Globus pallidus (tissue), 1 donor: ENCODE measurements around the gene INPP5D.
"Not testable (repeated sequence)": the region's sequence is repeated elsewhere in the genome, so short reads cannot be mapped to it uniquely, and the experiment has no call there.

Experiments
- DNase-seq: peaks from one replicate; pipeline ENCODE4 v3.0.0-alpha.2; 2015; ENCODE audit warnings: low spot score

INPP5D gene

DNA sequence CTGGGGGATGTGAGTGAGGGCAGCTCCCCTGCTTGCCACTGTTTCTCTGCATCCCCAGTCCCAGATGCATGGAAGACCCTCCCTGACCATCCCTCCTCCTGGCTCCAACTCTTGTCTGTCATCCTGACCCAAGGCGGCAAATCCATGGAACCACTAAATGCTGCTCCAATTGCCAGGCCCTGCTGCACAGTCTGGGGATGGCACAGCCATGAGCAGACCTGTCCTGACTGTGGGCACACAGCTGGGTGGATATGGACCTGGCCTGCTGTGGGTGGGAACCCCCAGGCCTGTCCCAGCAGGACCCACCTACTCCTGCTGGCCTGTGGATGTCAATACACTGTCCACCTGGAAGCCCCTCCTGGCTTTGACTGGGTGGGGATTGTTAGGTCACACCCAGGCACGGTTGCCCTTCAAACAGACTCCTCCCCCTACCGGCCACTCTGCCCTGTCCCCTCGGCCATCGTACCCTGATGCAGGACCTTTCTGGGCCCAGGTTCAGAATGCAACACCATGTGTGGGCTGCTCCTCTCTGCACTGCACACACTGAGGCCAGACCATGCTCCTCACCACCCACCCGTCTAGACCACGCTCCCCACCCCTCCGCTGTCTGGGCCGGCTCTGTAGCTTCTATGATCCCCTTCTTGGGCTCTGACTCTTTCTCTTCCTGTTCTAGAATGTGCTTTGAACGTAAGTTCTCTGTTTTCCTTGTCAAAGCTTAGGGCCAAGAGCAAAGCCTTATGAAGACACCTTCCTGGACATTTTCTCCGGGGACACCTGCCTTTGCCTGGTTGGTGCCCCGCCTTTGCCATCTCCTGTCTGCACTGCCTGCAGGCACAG lies 57.9 kb downstream of the INPP5D start:
- no peak for DNase-seq

DNA sequence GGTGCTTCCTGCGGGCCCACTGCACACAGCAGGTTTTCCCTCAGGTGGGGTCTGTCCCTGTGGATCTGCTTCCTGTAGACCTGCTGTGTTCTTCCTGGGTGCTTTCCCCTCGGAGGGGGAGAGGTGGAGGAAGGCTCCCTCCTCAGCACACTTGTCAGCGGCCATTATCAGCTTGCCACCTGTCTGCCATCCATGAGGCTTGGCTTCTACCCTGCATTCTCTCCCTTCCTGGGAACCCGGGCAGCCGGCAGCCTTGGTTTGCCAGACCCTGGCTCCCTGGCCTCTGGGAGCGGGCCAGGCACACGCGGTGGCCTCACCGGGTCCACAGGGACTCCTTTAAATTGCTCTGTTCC lies 58.5 kb downstream of the INPP5D start:
- DNase-seq, result no peak

DNA sequence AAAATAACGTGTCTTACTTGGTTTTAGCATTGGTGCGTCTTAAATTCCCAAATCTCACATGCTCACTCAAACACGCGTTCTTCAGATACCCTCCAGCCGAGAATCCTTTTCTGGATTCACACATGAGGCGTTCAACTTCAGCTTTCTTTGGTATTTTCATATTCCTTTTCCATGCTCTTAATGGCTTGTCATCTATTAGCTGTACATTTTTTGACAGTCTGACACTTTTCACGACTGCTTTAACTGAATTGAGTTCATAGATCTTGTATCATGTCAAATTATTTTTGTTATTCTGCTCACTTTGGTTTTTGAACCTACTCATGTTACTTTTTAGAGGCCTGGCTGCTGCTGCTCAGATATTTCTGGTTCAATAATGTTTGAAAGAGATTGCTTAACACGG lies 59.0 kb downstream of the INPP5D start:
- DNase-seq, result no peak

DNA sequence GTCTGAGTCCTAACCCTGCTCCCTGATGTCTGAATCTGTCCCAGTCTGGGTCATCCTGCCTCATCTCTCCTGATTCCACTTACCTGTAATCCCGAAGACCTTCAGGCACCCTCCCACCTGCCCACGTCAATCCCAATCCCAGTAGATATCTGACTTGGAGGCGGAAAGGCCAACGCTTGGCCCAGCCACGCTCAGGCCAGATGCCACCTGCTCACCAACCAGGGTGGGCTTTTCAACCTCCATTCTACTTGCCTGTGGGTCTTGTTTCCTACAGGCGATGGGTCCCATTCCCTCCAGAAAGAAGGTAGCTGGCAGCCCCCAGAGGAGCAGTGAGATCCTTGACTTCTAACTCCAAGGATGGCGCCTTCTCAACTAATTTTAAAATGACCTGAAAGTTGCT lies 59.7 kb downstream of the INPP5D start:
- no peak for DNase-seq

DNA sequence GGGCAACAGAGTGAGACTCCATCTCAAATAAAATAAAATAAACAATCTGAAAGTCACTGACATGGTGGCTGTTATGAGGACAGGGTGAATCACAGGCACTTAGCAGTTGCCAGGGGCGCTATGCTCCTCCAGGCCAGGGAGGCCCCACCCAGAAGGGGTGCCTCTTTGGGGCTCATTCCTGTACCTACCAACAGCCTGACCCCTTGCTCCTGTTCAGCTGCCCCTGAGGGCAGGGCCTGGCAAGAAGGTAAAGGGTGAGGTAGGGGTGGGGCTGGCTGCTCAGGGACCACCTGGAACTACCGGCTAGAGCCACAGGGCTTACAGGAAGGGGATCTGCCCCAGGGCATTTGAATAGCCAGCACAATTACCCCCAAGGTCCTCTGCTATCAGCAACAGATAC lies 60.3 kb downstream of the INPP5D start:
- DNase-seq, result no peak

DNA sequence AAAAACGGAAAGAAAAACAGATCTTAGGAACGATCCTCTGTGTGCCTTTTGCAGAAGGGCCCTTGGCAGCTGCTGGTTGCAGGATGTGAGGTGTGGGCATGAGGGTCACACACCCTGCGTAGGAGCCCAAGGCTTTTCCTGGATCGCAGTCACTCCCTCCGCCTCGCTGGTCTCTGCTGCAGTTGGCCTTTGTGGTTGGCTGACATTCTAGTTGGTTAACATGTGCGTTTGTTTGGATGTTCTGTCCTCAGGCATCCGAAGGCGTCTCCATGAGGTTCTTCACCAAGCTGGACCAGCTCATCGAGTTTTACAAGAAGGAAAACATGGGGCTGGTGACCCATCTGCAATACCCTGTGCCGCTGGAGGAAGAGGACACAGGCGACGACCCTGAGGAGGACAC lies 61.7 kb downstream of the INPP5D start:
- no peak for DNase-seq

DNA sequence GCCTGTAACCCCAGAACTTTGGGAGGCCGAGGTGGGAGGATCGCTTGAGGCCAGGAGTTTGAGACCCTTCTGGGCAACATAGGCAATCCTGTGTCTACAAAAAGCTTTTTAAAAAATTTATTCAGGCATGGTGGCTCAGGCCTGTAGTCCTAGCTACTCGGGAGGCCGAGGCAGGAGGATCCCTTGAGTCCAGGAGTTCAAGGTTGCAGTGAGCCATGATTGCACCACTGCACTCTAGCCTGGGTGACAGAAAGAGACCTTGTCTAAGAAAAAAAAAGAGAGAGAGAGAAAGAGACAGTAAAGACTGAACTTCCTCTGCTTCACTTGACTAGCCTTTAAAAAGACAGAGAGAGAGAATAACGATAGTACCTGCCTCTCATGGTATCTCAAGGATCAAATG lies 62.4 kb downstream of the INPP5D start:
- DNase-seq, result no peak

DNA sequence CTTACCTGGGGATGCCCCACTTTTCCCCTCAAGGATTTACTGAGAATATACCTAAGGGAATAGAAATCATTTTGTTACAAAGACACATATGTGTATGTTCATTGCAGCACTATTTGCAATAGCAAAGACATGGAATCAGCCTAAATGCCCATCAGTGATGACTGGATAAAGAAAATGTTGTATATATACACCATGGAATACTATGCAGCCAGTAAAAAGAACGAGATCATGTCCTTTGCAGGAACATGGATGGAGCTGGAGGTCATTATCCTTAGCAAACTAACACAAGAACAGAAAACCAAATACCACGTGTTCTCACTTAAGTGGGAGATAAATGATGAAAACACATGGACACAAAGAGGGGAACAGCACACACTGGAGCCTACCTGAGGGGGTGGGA lies 63.4 kb downstream of the INPP5D start:
- not testable (repeated sequence) for DNase-seq

DNA sequence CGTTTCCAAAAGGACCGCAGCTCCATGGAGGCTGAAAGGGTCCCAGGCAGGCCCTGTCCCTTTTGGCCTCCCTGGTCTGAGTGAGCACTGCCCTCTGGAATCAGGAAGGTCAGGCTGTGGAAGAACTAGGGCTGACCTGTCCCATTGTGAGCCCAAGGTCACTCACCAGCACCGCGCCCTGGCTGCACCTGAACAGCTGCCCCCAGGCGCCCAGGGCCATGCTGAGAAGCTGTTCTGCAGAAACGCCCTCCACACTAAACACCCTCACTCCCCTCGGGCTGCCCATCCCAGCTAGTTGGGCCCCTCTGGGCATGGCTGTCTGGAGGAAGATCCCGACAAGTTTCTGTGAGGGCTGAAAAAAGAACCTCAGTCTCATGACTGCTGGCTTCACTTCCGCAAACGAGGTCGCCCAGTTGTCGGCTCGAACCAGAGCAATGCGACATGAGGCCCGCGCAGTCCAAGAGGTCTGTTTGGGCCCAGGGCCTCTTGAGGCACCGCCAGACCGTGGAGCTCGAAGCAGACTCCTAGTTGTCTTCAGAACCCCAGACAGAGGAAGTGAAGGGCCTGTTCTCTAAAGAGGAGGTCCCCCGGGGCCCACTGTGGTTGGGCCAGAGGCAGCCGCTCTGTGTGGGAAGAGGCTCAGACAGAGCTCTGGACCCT lies 64.4 kb downstream of the INPP5D start:
- peak; percentile 58 for DNase-seq

DNA sequence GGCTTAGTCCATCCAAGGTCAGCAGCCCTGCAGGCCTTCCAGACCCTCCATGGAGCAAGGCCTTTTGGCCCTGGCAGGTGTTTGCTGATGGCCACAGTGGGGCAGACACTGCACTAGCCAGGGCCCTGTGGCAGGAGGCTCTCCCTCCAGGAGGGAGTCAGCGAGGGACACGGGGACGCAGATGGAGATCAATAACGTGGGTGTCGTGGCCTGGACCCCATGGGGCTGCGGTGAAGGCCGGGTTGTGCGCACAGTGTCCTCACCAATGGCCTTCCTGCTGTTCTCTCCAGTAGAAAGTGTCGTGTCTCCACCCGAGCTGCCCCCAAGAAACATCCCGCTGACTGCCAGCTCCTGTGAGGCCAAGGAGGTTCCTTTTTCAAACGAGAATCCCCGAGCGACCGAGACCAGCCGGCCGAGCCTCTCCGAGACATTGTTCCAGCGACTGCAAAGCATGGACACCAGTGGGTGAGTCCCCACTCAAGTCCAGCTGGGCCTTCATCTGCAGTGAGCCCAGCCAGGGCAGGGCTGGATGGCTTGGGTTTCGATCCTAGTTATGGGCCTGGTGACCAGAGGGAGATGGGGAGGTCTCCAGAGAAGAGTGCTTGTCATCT lies 65.4 kb downstream of the INPP5D start:
- no peak for DNase-seq

DNA sequence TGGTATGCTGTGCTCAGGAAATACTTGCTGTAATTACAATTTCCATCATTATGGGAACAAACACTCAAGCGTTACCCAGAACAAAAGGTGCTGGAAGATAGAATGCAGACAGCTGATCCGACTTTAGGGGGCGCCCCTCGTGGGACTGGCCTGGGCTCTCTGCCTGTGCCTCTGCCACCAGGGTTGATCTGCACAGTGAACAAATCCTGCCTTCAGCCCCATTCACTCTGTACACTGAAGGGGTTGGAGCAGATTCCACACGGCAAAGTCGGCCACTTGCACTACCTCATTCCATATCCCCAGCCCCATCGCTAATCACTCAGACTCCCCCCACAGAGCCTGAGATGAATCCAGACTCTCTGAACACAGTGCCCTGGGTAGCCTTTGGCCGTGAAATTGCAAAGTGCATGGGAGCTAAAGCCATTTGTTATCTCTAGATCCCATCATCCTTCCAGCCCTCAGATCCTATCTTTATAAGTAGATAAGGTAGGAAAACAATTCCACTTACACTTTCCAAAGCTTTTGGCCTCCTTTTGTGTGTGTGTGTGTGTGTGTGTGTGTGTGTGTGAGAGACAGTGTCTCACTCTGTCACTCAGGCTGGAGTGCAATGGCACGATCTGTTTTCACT lies 69.3 kb downstream of the INPP5D start:
- no peak for DNase-seq

DNA sequence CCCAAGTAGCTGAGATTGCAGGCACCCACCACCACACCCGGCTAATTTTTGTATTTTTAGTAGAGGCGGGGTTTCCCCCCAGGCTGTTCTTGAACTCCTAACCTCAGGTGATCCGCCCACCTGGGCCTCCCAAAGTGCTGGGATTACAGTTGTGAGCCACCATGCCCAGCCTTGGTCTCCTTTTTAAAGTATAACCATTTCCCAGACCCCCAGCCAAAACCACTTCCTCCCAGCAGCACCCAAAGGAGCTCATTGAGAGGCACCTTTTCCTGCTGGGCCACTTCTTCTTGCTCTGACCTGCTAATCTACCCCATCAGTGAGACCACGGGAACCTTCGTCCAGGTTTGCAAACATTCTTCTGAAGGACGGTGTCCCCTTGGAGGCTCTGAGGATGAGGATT lies 69.9 kb downstream of the INPP5D start:
- no peak for DNase-seq

DNA sequence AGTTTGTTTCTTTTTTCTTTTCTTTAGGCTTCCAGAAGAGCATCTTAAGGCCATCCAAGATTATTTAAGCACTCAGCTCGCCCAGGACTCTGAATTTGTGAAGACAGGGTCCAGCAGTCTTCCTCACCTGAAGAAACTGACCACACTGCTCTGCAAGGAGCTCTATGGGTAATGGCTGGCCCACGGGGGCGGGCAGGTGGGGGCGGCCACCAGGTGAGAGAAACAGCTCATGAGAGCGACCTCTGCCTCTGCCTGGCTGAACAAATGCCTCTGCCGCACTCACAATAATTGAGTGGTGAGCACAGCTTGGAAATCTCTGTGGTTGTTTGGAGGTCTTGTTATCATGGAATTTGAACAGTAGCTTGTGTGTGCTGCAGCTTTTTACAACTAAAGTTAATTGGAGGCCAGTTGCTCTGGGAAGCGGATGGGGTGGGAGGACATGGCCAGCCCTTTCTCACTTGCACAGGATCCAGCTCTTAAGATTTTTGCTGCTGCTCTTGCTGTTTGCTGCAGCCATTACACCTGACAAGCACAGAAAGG lies 70.4 kb downstream of the INPP5D start:
- DNase-seq, result no peak

DNA sequence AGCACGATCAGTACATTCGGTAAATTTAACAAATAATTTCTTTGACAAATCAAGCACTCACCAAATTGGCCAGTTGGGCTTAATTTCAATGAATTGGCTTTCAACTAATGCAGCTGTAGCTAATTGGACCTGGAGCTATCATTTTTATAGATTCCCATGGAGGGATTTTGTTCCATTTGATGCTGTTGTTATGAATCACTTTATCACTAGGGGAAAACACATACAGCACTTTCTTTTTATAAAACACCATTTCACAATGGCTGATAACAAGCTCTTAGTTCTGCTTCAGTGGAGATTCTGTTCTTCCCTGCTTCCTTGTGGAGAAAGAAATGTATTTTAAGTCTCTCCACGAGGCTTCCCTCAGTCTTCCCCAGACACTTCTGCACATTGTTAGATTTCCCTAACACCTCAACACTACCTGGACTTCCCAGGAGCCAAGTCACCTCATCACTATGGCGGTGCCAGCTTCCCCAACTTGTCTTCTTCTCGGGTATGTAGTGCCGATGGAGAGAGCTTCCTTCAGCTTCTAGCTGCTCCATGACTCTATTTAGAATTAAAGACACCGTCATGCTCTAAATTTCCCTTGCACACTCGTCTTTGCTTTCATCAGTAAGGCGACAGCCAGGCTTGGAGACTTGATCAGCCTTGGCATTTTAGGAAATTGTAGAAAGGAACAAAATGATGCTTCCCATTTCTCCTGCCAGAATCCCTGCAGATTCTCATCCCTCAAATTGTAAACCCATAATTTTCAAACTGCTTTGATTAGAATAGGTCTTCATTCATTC lies 72.0 kb downstream of the INPP5D start:
- no peak for DNase-seq

DNA sequence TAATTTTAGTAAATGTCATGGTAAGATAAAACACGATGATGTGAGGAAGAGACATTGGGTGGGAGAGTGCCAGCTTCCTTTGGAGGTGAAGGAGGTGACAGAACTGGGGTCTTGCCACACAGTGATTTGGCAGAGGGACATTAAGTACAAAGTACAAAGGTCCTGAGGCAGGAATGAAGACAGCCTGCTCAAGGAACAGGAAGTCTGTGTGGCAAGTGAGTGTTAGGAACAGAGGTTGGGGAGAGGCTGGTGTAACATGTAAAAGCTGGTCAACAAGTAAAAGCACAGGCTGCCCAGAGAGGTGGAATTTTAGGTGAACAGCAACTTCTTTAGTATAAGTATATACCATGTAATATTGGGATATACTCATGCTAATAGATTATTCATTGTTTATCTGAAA lies 73.1 kb downstream of the INPP5D start:
- DNase-seq, result no peak

DNA sequence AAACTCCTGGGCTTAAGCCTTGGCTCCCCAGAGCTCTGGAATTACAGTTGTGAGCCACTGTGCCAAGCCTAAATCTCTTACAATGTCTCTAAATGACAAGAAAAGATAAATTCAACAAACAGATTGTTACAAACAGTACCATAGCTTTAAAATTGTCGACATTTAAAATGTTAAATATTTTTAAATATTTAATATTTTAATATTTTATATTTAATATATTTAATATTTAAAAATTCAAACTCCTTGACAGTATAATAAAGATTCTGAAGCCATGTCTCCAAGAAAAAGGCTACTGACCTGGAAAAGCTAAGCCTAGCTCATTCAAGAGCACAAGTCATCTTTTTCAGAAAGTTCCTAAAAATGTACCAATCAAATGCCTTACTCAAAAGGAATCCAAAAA lies 75.3 kb downstream of the INPP5D start:
- DNase-seq, result no peak

DNA sequence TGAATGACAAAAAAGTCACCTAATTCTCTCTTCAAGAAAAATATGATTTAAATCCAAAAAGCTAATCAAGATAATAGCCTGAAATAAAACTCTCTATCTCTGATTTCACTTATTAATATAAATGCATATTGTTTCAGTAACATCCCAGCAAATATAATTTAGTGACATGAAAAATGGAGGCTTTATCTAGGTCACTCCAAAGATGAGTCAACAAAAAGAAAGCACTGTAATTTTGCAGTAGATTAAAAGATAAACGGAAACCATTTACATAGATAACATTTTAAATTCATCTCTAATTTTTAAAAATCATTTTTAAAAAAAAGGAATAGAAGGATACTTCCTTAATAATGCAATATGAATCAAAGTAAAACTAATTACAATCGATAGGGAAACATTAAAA lies 76.9 kb downstream of the INPP5D start:
- no peak for DNase-seq

DNA sequence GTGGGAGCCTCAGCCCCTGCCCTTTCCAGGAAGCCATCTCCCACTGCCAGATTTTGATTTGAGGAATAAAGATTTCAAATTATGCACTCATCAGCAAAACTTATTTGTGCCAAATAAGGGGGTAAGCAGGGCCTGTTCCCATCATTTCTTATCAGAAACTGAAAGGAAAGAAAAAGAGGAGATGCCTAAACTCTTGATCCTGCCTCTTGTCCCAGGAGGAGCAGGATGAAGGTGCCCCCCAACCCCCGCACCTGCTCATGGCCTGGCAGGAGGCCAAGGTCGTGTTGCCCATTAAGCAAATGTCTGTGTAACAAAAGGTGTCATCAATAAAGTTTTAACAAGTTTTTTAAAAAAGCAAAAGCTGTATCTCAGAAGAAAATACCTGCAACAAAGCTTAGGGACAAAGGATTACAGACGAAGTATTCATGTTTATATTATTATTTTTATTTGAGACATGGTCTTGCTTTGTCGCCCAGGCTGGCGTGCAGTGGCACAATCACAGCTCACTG lies 80.0 kb downstream of the INPP5D start:
- no peak for DNase-seq

DNA sequence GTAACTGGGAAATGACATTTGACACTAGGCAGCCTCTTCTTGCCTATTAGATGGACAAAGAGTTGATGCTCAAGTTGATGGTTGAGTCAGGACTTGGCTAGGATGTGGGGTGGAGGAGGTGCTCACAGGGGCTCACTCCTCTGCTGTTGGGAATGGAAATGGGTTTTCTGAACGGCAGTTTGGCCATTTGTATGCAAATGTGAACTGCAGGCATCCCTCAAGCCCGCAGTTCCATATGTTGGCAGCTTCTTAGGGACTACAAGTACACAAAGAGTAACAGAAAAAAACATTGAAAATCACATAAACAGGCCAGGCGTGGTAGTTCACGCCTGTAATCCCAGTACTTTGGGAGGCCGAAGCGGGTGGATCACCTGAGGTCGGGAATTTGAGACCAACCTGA lies 80.8 kb downstream of the INPP5D start:
- DNase-seq, result no peak

DNA sequence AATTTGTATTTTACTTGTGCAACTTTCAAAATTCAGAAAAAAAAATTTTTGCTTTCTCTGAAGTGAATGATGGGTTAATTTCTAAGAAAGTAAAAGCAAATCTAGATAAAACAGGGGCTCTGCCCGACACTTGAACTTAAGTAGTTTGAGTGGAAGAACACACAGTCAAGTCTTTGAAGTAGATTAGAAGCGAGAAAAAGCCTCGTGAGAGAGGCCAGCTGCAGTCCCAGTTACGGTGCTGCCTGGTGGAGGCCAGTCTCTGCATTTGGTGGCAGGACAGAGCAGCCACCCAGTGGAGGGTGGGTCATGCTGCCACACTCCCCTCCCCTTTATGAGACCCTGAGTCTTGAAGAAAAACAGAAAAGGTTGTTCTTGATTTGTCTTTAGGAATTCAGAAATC lies 81.8 kb downstream of the INPP5D start:
- DNase-seq, result no peak

DNA sequence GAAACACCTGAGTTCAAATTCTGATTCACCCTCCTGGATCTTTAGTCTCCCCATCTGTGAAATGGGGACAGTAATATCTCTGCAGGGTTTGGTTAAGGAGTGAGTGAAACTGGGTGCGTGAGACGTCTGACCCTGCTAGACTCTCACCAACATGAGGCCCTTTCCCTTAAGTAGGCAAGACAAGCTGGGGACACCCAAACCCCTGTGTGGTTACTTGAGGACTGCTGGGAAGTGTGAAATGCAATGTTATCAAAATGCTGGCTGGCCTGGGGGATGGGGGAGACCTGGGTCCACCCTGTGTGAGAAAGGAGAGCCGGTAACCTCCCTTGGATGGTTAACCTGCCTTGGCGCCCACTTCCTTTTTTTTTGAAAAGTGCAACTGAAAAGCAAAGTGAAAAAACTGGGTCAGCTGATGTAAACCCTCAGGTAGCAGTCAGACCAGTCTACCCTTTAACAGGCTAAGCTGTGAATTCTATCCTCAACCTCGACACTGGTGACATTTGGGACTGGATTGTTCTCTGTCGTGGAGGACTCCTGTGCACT lies 82.3 kb downstream of the INPP5D start:
- DNase-seq, result no peak
